ENCODE measurements around the gene IKZF1. TPM values are rescaled to one million over a fixed set of nuclear protein-coding genes. Genes with fewer than 3 reads are reported as not detected.
"Not testable (repeated sequence)": the region's sequence is repeated elsewhere in the genome, so short reads cannot be mapped to it uniquely, and the experiment has no call there.

Gene IKZF1
- total RNA-seq, 1 donor from 2014 or later, result 1.2 TPM

- no peak for DNase-seq (ENCODE audit: low spot score in 2 of 2)
- FAIRE-seq, result no peak
These were observed 27.2 kb downstream of the IKZF1 start for GRCh38 chr7:50331564-50332208.

- DNase-seq (ENCODE audit: low spot score in 2 of 2), result no peak
- no peak for FAIRE-seq
These were observed 28.0 kb downstream of the IKZF1 start for GRCh38 chr7:50332241-50333165.

DNA sequence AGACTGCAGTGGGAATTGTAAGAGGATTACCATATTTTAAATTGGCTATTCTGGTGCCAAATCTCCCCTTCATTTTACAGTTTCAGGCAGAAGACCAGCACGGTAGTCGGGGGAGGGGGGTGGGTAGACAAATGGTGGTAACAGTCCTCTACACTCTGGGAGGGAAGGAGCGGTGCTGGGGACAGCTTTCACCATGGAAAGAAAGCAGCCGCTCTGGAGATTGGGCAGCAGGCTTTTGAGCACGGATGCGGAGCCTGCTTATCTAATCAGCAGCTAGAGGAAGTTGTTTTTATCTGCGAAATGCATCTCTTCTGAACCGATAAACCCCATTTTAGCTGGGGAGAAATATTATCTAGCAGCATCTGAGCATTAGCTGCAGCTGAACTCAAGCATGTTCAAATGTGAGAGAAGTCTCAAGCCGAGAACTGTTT lies 28.7 kb downstream of the IKZF1 start:
- FAIRE-seq (no peak), DNase-seq (ENCODE audit: low spot score in 2 of 2) (no peak)

GRCh38 chr7:50334341-50334994 lies 30.0 kb downstream of the IKZF1 start:
- DNase-seq (ENCODE audit: low spot score in 2 of 2), result no peak
- no peak for FAIRE-seq

- FAIRE-seq, result no peak
- DNase-seq (ENCODE audit: low spot score in 2 of 2), result no peak
These were observed 30.8 kb downstream of the IKZF1 start for GRCh38 chr7:50335230-50335794.

- DNase-seq (ENCODE audit: low spot score in 2 of 2), result no peak
- FAIRE-seq, result no peak
These were observed 31.6 kb downstream of the IKZF1 start for GRCh38 chr7:50335795-50336754.

DNA sequence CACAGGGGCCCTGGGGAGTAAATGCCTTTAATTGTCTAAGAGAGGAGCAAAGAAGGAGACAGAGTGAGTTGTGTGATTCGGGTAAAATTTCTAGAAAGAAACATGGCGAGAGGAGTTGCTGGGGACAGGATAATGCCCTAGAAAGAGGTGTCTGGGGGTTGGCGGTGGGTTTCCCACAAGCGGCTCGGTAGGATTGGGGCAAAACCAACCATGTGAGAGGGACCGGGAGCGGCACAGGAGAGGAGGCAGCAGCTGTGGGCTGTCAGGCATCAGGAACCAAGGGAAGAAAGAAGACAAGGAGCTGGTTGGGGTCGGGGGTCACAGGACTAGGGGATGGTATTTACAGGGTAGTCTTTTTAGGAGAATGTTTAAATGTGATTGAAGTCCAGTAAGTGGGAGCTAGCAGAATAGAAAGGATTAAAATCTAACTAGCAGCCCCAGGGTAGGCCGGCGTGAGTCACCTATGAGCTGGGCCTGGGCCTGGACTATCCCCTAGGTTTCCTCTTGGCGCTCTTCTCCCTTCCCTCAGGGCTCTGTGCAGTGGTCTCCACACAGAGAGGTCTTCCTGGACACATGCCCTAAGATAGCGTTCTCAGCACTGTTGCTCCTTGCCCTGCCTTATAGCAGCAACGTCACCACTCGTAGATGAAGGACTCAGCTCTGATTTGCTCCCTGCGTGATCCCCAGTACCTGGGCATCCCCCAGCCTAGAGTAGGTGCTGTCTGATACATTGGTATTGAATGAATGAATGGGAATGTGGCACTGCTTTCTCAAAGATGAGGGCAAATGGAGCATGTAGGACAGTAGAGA lies 32.6 kb downstream of the IKZF1 start:
- FAIRE-seq, result no peak
- DNase-seq (ENCODE audit: low spot score in 2 of 2), result no peak

GRCh38 chr7:50339472-50339871 lies 35.0 kb downstream of the IKZF1 start:
- not testable (repeated sequence) for FAIRE-seq

GRCh38 chr7:50339990-50340500 lies 35.5 kb downstream of the IKZF1 start:
- DNase-seq (ENCODE audit: low spot score in 2 of 2) (no peak), FAIRE-seq (no peak)

More at GRCh38 chr7:50339472-50339871, 35.0 kb downstream of the IKZF1 start:
- DNase-seq (ENCODE audit: low spot score in 2 of 2), result not testable (repeated sequence)

- no peak for FAIRE-seq
- DNase-seq (ENCODE audit: low spot score in 2 of 2), result no peak
These were observed 37.2 kb downstream of the IKZF1 start for GRCh38 chr7:50341724-50342123.

DNA sequence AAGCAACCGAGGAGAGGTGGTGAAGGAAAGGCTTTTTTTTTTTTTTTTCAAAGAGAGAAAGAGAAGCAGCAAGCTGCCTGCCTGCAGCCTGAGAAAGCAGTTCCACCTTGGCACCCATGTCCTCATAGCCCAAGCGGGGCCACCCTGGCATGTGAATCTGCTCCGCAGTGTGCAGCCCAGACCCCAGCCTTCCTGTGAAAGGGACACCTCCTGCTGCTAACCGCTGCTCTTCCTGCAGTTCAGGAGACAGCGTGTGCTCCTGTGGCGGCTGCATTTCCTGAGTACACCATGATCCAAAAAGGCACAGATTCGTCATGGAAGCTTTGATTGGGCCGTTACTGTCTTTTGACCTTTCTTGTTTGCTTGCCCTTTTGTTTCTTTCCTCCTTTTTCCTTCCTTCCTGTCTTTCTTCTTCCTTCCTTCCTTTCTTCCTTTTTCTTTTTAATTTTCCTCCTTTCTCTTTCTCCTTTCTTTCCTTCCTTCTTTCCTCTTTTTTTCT lies 38.1 kb downstream of the IKZF1 start:
- no peak for FAIRE-seq
- no peak for DNase-seq (ENCODE audit: low spot score in 2 of 2)

- FAIRE-seq, result no peak
- DNase-seq (ENCODE audit: low spot score in 2 of 2), result no peak
These were observed 42.3 kb downstream of the IKZF1 start for GRCh38 chr7:50346545-50347497.

DNA sequence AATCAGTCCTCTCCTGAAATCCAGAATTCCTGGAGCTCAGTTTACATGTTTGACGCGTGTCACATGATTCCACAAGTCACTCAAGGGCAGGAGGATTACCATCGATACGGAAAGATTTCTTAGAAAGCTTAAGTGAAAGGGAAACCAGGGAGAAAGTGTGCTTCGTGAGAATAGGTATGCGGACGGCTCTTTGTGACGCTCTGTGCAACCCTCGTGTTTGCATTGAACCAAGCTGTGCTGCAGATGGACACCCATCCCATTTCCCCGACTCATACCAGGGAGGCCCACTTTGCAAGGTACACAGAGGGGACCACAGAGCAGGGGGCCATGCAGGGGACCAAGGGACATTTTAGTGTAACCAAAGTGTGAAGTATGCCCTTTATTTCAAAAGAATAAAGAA lies 43.2 kb downstream of the IKZF1 start:
- DNase-seq (ENCODE audit: low spot score in 2 of 2) (no peak), FAIRE-seq (no peak)

DNA sequence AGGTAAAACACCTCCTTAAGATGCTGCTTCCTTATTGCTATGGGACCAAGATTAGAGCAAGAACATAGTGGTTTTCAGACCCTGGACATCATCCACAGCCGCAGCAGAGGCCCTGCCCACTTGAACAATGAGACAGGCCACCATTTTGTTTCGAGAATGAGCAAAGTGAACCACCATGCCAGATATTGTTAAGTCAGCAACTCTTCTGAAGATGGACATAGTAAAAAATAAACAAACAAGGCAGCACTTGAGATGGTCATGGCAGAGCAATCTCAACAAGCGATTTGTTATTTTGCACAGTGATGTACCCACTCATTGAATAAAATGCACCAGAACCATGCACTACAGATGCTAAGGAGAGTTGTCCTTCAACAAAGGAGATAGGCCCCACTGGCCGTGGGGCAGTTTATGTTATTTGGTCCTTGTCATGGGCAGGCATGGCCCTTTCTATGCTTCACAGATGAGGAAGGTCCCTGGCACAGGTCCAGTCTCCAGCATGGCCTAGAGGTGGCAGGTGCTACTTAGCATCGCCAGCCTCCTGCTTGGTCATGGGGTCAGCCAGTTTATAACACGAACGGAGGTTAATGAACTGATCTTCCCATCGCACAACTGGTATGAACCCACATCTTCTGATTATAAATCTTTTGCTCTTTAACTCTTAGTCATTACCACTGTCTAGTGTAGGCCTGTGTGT lies 44.1 kb downstream of the IKZF1 start:
- FAIRE-seq (no peak), DNase-seq (ENCODE audit: low spot score in 2 of 2) (no peak)

DNA sequence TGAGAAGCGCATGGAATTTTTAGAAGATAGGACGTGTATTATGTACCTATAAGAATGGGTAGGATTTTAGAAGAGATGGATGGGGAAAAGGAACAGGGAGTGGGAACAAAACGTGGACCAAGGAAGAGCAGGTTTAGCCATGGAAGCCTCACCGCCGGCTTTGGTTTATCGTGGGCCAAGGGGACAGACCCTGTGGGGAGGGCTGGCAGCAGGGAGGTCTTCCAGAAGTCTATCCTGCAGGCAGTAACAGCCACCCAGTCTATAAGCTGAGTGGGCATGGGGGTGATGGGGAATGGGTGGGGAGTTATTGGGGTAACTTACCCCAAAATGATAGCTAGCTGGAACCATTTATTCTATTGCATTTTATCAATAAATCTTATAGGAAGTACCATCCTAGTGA lies 44.9 kb downstream of the IKZF1 start:
- FAIRE-seq (no peak), DNase-seq (ENCODE audit: low spot score in 2 of 2) (no peak)
